Smooth muscle cell (in vitro differentiated cells): ENCODE data around the gene TMED1. TPM values are rescaled to one million over a fixed set of nuclear protein-coding genes. Genes with fewer than 3 reads are reported as not detected.
A peak's percentile ranks its signal among the peaks of the same experiment; 100 is the strongest.

Experiments used
- DNase-seq: peaks from one replicate; lab custom pipeline; 2025; ENCODE audit not compliant: unreplicated experiment; lab: John Stamatoyannopoulos, UW
- H2AFZ ChIP-seq: fragments of 200-600 bp; sonication (generic); 2 replicates; pipeline ENCODE4 v1.6.0; 2016; ENCODE audit warnings: antibody characterized with exemption, low read depth, mild to moderate bottlenecking
- H3F3A ChIP-seq: fragments of 200-600 bp; sonication (generic); 2 replicates; pipeline ENCODE4 v1.6.0; 2017; ENCODE audit warnings: antibody characterized with exemption, low read depth
- H3K27ac ChIP-seq: fragments of 200-600 bp; sonication (generic); 2 replicates; pipeline ENCODE4 v1.5.1; 2016; ENCODE audit warnings: low read depth, mild to moderate bottlenecking
- H3K27me3 ChIP-seq: fragments of 200-600 bp; sonication (generic); 2 replicates; pipeline ENCODE4 v1.6.1; 2016; ENCODE audit warnings: low read depth, mild to moderate bottlenecking
- H3K36me3 ChIP-seq: fragments of 200-600 bp; sonication (generic); 2 replicates; pipeline ENCODE4 v1.5.1; 2016; ENCODE audit warnings: low read depth
- H3K4me1 ChIP-seq: fragments of 200-600 bp; sonication (generic); 2 replicates; pipeline ENCODE4 v1.5.1; 2016; ENCODE audit warnings: low read depth
- H3K4me2 ChIP-seq: fragments of 200-600 bp; sonication (generic); 2 replicates; pipeline ENCODE4 v1.6.0; 2016; ENCODE audit warnings: mild to moderate bottlenecking
- H3K4me3 ChIP-seq: fragments of 200-600 bp; sonication (generic); 2 replicates; pipeline ENCODE4 v1.5.1; 2016; ENCODE audit warnings: mild to moderate bottlenecking
- H3K79me2 ChIP-seq: fragments of 200-600 bp; sonication (generic); 2 replicates; pipeline ENCODE4 v1.6.0; 2016; ENCODE audit warnings: low read depth, mild to moderate bottlenecking
- H3K9ac ChIP-seq: fragments of 200-600 bp; sonication (generic); 2 replicates; pipeline ENCODE4 v1.6.0; 2016; ENCODE audit warnings: low read depth
- H3K9me3 ChIP-seq: fragments of 200-600 bp; sonication (generic); replicated peaks from 2 replicates; pipeline ENCODE4 v1.5.1; 2016; ENCODE audit warnings: low read depth
- H4K20me1 ChIP-seq: fragments of 200-600 bp; sonication (generic); 2 replicates; pipeline ENCODE4 v1.6.0; 2016; ENCODE audit warnings: low read depth
- CTCF ChIP-seq: fragments of 200-600 bp; sonication (generic); IDR thresholded peaks from 2 replicates; pipeline ENCODE4 v1.5.1; 2017; ENCODE audit warnings: borderline replicate concordance, mild to moderate bottlenecking, antibody characterized with exemption; ENCODE audit not compliant: insufficient read depth, poor library complexity, severe bottlenecking
- WGBS: methylation state at CpG from one replicate; pipeline ENCODE4 v1.1.7; 2016; ENCODE audit warnings: low lambda C conversion rate; 5-methylcytosine and 5-hydroxymethylcytosine counted together
- polyA plus RNA-seq: library from polyadenylated mRNA; unstranded; fragments of >200 nt; fragmentation: Nextera tagmentation; extraction: Ambion mirVana; gene quantifications from 2 replicates; pipeline ENCODE4 v1.2.1, GENCODE V29; 2016
- total RNA-seq: library from RNA; depleted of rRNA; stranded (reverse); fragments of >200 nt; gene quantifications from 2 replicates; pipeline ENCODE4 v1.2.3, GENCODE V29; 2014

Gene TMED1
- total and polyA plus RNA-seq, 2 experiments from 2014 or later = 30.7 to 107 TPM

GRCh38 chr19:10868872-10869547, 33.0 kb upstream of the TMED1 start:
- H3K27me3 ChIP-seq = no peaks in the 10 kb centered on the region
- H3K4me1 ChIP-seq = peaks cover 12% of the 10 kb centered on the region
- no peaks in the 10 kb centered on the region for H3K9me3 ChIP-seq
- DNase-seq = no peak
- no peak overlapping the region for H3K4me2 ChIP-seq
- no peak overlapping the region for H3K9ac ChIP-seq
- H4K20me1 ChIP-seq = peaks cover 11% of the 10 kb centered on the region
- H3K79me2 ChIP-seq = peaks cover 22% of the 10 kb centered on the region
- H3K4me3 ChIP-seq = no peak overlapping the region
- 97% methylated on average over 10 of the region's 10 CpGs for WGBS
- TF ChIP-seq CTCF = no peak
- H3K36me3 ChIP-seq = no peaks in the 10 kb centered on the region
- no peak overlapping the region for H3K27ac ChIP-seq
- H2AFZ ChIP-seq = no peak overlapping the region
- peaks cover under 1% of the 10 kb centered on the region for H3F3A ChIP-seq

GRCh38 chr19:10866495-10866894, 30.5 kb upstream of the TMED1 start:
- H3K4me3 ChIP-seq = no peak overlapping the region
- 94% methylated on average over 10 of the region's 10 CpGs for WGBS

GRCh38 chr19:10864538-10864899, 28.5 kb upstream of the TMED1 start:
- Histone ChIP-seq H2AFZ (no peak overlapping the region), H4K20me1 (no peaks in the 10 kb centered on the region), H3K4me2 (no peak overlapping the region), H3K9ac (no peak overlapping the region), H3K79me2 (no peaks in the 10 kb centered on the region), H3K36me3 (no peaks in the 10 kb centered on the region), H3K27ac (no peak overlapping the region), H3K27me3 (no peaks in the 10 kb centered on the region), H3F3A (peaks cover 12% of the 10 kb centered on the region), H3K4me3 (no peak overlapping the region), H3K9me3 (no peaks in the 10 kb centered on the region), H3K4me1 (no peaks in the 10 kb centered on the region)
- WGBS = 29% methylated on average over 6 of the region's 6 CpGs
- peak; percentile 45 for DNase-seq
- TF ChIP-seq CTCF = peak; percentile 80

More at GRCh38 chr19:10866495-10866894, 30.5 kb upstream of the TMED1 start:
- peaks cover 12% of the 10 kb centered on the region for H3F3A ChIP-seq
- H3K27ac ChIP-seq = no peak overlapping the region
- no peaks in the 10 kb centered on the region for H3K9me3 ChIP-seq
- no peak for DNase-seq
- H3K27me3 ChIP-seq = no peaks in the 10 kb centered on the region
- no peak overlapping the region for H3K9ac ChIP-seq
- H3K4me2 ChIP-seq = no peak overlapping the region
- H3K79me2 ChIP-seq = no peaks in the 10 kb centered on the region
- peaks cover 7% of the 10 kb centered on the region for H3K4me1 ChIP-seq
- TF ChIP-seq CTCF = no peak
- H3K36me3 ChIP-seq = no peaks in the 10 kb centered on the region
- H2AFZ ChIP-seq = no peak overlapping the region
- no peaks in the 10 kb centered on the region for H4K20me1 ChIP-seq

GRCh38 chr19:10863107-10863717, 27.2 kb upstream of the TMED1 start:
- H3K9me3 ChIP-seq = no peaks in the 10 kb centered on the region
- DNase-seq = peak; percentile 10
- H3K4me2 ChIP-seq = peak overlapping the region; percentile 41
- H3K79me2 ChIP-seq = no peaks in the 10 kb centered on the region
- 48% methylated on average over 18 of the region's 18 CpGs for WGBS
- no peaks in the 10 kb centered on the region for H3K4me1 ChIP-seq
- peak overlapping the region; percentile 78 for H3K27ac ChIP-seq
- H3K27me3 ChIP-seq = no peaks in the 10 kb centered on the region
- H4K20me1 ChIP-seq = no peaks in the 10 kb centered on the region
- no peak overlapping the region for H3K4me3 ChIP-seq
- no peaks in the 10 kb centered on the region for H3K36me3 ChIP-seq
- no peak for TF ChIP-seq CTCF
- H3K9ac ChIP-seq = peak overlapping the region; percentile 29
- no peak overlapping the region for H2AFZ ChIP-seq
- peaks cover 12% of the 10 kb centered on the region for H3F3A ChIP-seq
